GM18867 (cell line): ENCODE results near the gene PLXNC1.
A peak's percentile ranks its signal among the peaks of the same experiment; 100 is the strongest.

ENCODE experiments used
- ATAC-seq: cut with Tn5 transposase; IDR thresholded peaks from one replicate; pipeline ENCODE4 v1.9.1; 2021; ENCODE audit warnings: mild to moderate bottlenecking, moderate library complexity; ENCODE audit not compliant: unreplicated experiment

The PLXNC1 gene

DNA sequence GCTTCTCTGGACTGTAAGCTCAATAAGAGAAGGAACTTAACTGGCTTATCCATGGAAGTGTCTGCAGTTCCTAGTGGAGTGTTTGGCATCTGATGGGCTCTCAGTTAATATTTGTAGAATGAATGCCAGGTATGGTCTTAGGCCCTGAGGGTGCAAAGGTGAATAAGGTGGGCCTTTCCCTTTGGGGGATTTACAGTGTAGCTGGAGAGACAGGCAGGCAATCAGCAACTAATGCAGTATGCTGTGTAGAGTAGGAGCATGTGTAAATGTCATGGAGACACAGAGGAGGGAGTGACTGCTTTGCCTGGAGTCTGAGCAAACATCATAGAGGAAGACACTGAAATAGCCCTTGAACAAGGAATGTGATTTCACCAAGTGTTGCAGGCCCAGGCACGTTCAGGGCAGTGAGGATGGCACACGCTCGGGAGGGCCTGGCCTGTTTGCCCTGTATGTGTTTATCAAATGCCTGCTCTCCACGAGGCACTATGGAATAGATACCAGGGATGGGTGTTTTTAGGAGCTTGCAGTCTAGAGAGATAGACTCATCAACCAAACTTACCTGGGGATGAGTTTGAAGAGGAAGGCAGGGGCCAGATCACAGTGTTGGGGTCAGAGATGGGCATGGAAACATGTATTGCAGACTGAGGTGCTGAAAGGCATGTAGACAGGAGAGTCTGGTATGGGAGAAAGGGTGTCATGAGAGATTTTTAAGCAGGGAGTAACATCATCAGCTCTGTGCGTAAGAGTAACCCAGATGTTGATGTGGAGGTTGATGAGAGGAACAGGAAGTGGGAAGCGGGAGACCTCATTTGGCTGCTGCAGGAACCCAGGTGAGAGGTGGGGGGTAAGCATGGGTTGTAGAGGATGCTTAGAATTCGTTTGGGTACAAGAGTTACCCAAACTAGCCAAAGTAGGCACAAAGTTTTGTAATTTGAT lies 54.1 kb downstream of the PLXNC1 start:
- ATAC-seq: no peak

DNA sequence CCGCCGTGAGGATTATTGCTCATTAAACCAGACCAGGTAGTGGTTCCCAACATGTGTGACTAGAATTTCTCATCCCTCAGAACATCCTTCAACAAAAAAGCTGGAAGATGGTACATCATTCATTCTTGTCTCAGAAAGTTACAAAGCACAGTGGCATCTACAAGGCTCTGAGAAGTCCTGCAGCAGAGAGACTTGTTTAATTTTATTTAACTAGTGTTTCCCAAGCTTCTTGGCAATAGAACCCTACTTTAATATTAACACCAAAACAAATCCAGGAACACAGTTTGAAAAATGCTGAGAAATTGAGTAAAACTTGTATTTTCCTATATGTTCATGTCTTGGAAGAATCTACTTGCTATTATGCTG lies 54.8 kb downstream of the PLXNC1 start:
- no peak for ATAC-seq

DNA sequence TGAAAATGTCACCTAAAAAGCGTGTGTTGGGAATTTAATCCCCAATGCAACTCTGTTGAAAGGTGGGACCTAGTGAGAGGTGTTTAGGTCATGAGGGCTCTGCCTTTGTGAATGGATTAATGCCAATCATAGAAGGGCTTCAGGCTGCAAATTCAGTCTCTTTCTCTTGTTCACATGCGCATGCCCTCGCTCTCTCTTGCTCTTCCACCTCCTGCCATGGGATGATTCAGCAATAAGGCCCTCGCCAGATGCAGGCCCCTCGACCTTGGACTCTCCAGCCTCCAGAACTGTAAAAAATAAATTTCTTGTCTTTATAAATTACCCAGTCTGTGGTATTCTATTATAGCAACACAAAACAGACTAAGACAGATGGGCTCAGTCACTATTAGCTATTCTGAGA lies 55.4 kb downstream of the PLXNC1 start:
- no peak for ATAC-seq

DNA sequence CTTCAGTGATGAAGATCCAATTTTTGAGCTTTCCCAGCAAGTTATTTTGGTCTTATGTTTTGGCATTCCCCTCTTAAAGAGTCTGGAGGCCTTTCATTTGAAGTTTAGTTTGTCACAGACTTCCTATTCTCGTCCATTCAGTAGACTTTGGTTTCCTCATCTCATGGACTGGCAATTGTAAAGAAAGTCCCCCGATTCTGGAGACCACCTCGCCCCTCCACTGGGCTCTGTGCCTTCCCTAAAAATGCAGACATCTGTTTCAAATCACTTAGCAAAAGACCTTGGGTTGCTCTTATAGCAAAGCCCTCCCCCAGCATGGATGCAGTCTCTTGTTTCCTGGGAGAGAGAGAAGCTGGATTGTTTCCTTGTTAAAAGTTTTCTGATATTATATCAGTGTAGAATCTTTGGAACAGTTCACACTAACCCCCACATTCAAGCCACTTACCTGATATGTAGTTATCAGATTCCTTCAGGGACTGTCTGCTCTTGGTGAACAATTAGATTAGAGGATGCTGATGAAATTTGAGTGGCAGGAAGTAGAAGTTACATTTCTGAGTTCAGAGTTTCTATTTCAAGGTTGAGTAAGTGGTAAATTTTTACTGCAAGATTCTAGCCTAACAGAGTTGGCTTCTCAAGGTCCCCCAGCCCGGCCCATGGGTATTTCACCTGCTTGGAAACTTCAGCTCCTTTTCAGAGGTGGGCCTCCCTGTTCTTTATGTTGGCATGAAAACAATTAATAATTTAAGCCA lies 56.3 kb downstream of the PLXNC1 start:
- ATAC-seq: peak; percentile 31

DNA sequence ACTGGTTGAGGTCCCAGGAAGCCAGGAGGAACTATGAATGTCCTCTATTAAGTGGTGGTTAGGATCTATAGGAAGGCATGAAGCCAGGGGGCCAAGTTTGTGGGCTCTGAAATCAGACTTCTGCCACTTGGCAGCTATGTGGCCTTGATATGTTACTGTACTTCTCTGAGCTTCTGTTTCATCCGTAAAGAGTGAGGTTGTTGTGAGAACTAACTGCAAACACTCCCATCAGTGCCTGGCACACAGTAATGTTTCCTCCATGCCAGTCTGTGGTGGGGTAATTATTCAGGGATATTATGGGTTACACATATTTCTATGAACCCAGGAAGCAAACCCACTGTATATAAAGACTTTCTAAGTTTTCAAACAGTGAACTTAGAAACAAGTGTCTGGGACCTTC lies 57.4 kb downstream of the PLXNC1 start:
- ATAC-seq: no peak

DNA sequence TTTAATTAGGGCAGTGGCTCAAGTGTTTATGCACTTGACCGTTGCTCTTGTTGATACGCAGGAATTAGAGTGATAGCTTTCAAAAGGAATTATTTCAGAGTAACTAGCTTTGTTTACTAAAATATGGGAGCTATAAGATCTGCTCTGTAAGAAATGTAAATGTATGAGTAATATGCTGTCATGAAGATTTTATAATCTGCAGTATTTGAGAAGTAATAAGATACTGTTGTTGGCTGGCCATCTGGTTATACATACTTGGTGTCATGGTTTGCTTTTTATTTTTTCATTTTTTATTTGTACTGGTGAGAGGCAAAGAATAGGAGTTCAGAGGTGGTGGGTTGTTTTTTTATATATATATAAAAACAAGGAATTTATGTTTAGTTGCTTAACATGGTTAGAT lies 58.5 kb downstream of the PLXNC1 start:
- ATAC-seq: no peak

DNA sequence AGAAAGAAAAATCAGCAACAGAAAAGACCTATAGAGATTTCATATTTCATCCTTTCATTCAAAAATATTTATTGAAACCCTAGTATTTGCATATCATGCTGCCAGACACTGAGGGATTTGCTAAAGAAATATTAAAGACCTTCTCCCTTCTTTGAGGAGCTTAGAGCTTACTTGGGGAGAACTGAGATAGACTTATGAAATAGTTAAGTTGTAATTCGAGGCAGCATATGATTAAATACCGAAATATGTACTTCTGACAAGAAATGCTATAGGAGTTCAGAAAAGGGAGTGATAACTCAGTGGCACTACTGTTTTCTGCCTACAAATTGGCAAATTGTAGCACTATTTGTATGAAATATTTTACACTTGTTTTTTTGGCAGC lies 59.1 kb downstream of the PLXNC1 start:
- ATAC-seq: no peak

DNA sequence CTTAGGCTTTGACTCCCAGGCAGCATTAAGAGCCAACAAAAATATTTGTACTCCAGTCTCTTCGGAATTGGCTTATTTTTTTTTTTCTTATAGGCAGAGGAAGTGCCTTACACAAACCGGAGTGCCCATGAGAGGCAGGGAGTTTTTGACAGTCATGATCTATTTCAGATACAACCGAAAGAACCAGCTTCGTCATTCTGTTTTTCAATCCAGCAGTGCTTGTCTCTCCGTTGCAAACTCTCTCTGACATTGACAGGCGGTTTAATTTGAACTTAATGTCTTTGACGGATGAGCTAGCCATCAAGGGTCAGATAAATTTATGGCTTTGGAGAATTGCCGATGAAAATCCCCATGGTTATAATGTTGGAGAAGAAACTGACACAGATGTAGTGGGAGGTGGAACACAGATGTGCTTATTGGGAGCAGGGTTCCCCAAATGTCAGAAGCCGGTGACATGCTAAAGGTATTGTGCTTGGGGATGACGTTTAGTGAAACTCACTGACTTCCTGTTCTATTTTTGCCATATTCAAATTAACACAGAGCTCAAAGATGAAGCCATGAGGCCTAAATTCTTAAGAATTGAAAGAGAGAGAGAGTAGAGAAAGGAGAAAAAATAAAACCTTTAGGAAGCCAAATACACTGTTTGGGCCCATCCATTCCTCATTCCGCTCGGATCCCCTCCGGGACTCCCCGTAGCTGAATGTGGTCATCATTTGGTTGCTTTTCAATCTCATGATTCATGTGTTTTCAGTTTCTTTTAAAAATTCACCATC lies 59.7 kb downstream of the PLXNC1 start:
- peak; percentile 74 for ATAC-seq

DNA sequence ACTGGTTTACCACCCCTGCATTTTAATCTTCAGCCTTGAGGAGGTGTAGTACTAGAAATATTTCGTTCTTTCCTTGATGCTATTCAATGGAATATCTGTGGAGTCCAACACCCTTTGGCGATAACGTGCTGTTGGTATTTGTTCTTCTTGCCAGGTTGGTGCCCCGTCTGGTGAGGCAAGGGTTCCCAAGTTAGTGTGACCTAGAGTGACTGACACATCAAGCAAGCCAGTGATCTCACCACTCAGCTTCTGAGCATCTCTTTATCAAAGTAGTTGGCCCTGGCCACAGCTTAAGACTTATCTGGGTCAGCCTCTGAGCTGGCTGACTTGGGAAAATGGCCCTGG lies 60.2 kb downstream of the PLXNC1 start:
- ATAC-seq: peak; percentile 42

DNA sequence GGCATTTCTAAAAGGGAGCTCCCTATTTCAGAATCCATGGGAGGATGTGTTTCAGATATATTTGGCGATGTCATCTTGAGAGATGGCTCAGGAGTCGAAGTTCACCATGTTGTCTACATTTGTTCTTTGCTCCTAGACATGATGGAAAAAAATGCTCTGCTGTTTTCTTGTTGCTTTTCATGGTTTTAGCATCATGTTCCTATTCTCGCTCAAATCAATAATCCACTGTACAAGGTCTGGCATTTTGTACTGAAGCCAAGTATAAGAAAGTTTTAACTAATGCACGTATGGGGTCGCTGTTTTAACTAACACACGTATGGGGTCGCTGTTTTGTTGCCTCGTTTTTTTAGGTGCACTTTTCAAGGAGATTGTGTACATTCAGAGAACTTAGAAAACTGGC lies 60.9 kb downstream of the PLXNC1 start:
- no peak for ATAC-seq

DNA sequence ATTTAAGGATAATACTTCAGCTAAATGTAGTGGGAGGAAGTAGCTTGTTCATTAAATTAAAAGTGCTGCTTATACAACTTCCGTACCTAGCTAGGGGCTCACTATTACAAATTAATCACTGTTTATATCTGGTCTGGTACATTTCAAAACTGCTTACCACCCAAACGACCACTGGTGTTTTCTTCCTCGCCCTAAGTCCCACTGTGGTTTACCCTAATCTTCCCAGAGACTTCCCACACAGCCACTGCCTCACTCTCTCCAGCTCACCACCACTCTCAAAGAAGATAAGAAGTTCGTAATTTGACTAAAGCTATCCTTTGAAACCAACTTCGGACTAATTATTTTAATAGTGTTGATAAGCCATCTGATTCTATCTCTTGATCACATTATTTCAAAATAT lies 62.6 kb downstream of the PLXNC1 start:
- no peak for ATAC-seq

DNA sequence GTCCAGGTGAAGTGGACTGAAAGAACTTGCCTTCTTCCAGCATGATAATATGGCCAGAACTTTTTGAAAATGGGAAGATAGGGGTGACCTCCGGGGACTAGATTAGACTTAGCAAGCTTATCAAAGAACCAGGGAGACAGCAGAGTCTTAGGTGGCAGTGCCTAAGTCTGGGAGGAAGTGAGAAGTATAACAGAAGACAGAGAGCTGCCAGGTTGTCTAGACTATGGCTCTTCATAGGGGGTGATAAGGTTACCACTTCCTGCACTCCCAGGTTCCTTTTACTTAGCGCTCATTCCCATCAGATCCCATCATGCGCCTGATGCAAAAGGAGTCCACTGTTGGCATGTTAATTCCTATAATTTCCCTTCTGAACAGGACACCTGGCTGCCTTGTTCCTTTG lies 69.9 kb downstream of the PLXNC1 start:
- no peak for ATAC-seq

DNA sequence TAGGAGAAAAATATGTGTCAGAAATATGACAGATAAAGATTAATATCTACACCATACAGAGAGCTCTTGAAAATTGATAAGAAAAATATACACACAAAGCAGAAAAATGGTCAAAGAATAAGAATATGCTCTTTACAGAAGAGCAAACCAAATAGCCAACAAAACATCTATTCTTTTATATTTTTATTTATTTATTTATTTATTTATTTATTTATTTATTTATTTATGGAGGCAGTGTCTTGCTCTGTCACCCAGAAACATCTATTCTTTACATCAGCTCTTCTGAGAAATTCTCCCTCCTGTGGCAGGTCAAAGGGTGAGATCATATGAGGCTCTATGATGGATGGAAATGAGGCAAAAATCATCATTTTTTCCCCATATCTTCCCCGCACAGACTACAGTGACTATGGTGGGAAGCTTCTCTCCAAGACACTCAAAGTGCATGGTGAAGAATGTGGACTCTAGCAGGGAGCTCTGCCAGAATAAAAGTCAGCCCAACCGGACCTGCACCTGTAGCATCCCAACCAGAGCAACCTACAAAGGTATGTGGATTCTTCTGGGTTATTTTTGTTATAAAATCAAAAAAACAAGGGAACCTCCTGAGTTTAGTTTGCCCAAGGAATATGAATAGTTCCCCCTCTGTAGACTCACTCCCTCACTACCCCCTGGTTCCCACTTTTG lies 71.4 kb downstream of the PLXNC1 start:
- ATAC-seq: no peak

DNA sequence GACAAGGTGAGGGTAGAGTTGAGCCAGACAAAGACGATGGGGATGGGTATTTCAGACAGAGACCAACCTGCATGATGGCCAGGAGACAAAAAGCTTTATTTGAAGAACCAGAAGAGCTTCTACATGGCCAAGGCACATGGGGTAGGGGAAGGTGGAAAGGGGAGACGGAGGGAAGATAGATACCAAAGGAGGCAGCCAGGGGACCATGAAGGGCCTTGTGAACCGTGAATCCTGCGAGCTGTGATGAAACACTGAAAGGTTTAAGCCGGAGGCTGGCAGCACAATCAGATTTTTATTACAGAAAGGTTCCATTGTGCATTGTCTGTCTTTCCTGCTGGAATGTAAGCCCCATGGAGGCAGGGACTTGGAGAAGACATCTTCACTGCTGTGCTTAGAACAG lies 72.4 kb downstream of the PLXNC1 start:
- no peak for ATAC-seq

DNA sequence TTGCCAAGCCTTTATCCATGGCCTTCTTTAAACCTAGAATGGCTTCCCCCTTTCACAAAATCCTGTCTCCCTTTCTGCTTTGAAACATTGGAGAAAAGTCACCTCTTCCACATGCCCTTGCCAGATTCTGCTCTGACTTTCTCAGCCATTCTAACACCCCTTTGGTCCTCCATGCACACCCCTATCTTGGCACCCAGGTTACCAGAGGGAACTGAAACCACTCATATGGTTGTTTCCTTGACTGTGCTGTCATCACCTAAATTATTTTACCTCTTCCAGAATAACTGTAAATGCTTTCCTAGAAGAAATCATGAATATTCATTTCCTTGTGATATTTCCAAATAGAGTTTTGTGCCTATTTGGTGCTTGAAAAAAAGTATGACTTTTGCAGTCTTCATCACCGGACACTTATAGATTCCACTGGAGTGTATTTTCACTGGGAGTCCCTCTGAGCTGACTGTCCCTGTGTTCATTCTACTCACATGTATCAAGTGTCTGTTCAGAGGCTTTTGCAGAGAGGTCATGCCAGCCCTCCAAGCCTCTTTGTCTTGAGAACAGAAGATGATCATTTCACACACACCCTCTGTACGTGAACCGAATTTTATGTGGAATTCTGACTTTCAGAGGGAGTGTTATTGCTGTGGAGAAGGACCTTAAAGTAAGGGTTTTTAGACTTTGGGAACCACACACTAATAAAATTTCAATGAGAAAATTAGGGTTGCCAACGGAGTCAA lies 74.1 kb downstream of the PLXNC1 start:
- ATAC-seq: peak; percentile 71

DNA sequence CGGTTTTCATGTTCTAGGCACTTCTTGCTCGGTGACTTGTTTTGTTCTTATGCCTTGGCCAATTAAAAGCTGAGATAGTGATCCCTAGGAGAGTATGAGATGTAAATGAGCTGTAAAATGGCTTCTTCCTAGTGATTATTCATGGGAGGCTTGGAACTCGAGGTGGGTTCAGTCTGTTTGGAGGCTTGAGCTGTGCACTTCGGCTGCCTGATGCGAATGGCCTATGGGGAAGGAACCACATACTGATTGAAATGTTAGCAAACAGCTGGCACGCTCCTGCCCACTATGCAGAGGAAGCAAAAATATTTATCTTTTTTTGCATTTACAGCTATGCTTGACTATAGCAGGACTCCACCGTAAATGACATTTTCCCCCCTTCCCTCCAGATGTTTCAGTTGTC lies 75.5 kb downstream of the PLXNC1 start:
- no peak for ATAC-seq

DNA sequence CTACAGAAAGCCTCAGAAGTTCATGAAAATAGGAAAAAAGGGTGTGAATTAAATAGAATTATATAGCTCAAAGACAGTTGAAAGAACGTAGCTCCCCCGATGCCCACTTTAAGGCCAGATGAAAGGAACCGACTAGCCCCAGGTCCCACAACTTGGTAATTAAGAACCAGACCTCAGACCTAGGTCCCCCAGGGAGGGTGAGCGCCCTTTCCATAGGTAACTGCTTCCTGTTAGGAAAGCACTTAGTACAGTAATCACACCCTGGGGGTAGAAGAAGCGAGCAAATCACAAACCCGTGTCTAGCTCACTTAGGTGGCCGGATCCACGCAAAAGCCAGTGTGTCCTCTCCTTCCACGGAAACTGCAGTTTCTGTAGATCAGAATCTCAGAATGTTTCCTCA lies 77.1 kb downstream of the PLXNC1 start:
- no peak for ATAC-seq

DNA sequence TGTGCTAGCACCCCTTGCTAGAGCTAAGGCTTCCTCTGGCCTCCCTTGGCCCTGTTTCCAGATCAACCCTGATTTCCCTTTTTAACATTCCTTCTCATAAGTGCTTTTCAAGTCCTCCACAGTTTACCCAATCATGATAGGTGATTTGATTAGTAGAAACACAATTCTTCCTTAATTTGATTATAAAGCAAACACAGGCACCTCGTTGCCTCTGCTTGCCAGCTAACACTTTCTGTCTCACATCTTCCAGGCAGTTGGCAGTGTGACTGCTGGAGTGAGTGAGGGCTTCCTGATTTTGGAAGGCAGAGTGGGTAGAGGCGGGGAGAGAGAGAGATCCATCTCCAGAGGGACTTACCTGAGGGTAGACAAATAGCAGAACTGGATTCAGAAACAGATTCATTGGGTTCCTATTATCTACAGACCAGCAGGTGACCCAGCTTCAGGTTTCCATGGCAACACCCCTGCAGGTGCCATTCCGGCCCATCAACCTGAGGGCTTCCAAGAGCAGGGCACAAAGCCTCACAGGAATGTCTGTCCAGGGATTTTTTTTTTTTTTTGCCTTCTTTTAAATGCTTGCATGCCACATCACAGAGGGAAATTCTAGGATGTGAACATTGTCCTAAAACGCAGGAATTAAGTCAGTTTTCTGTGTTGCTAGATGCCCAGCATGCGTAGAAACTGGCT lies 77.7 kb downstream of the PLXNC1 start:
- ATAC-seq: no peak

DNA sequence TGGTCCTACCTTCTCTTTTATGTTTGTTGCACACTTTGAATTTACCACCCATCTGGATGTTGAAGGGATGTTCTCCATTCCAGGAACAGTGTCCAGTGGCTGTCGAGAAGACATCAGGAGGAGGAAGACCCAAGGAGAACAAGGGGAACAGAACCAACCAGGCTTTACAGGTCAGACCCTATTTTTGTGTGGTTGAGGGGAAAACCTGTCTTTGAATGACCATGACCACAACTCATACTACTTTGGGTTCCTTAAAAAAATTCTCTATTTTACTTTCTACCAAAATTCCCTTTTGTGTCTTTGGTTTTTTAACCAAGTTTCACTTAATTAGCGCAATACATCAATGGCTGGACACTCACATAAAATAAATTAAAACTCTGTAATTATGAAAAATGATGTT lies 78.7 kb downstream of the PLXNC1 start:
- no peak for ATAC-seq

DNA sequence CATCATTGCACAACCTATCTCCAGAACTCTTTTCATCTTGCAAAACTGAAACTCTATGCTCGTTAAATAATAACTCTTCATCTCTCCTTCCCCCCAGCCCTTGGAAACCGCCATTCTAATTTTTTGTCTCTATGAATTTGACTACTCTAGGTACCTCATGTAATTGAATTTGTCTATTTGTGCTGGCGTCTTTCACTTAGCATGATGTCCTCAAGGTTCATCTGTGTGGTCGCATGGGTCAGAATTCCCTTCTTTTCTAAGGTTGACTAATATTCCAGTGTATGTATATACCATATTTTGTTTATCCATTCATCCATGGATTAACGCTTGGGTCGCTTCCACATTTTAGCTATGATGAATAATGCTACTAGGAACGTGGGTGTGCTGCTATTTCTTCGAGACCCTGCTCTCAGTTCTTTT lies 80.1 kb downstream of the PLXNC1 start:
- no peak for ATAC-seq
